Measurements from ENCODE around the gene CAPN10.

The CAPN10 gene

GRCh38 chr2:240635121-240635997 lies 48.8 kb downstream of the CAPN10 start:
- H3K4me3 ChIP-seq (ENCODE audit: control insufficient read depth in 1 of 7, extremely low read depth in 1 of 7, insufficient read depth in 4 of 7, low read depth in 2 of 7, low read length in 6 of 7), result no peak overlapping the region
- peaks cover 0 to 5% (median 0%) of the 10 kb centered on the region in 4 experiments for H3K36me3 ChIP-seq (ENCODE audit: control insufficient read depth in 4 of 4, insufficient read depth in 4 of 4, low read length in 3 of 4)
- 95% methylated on average over 6 of the region's 6 CpGs for WGBS (ENCODE audit: insufficient coverage)
- no peaks in the 10 kb centered on the region for H3K4me1 ChIP-seq (ENCODE audit: control extremely low read depth in 1 of 4, control insufficient read depth in 4 of 4, insufficient read depth in 4 of 4, low read length in 3 of 4)
- no peak for DNase-seq
- H3K27ac ChIP-seq (ENCODE audit: insufficient read depth in 1 of 2, low read depth in 1 of 2, low read length in 2 of 2, poor library complexity in 1 of 2, severe bottlenecking in 2 of 2), result no peak overlapping the region
- H3K9me3 ChIP-seq (ENCODE audit: control extremely low read depth in 1 of 5, control insufficient read depth in 4 of 5, insufficient read depth in 2 of 5, low read depth in 1 of 5, low read length in 4 of 5), result peaks cover 0 to 26% (median 8%) of the 10 kb centered on the region in 5 experiments
- ChIA-PET CTCF (no interaction called here), POLR2A (interaction anchor here (0.6 kb wide), 1 partner anchor 19 kb away, joined by 4 read pairs; no protein-coding TSS in a partner anchor)
- no peaks in the 10 kb centered on the region for H3K27me3 ChIP-seq (replicated peaks in 2 of 5; ENCODE audit: control insufficient read depth in 4 of 5, insufficient read depth in 5 of 5, low read length in 4 of 5)

GRCh38 chr2:240635998-240636547 lies 49.5 kb downstream of the CAPN10 start:
- 89% methylated on average over 2 of the region's 3 CpGs for WGBS (ENCODE audit: insufficient coverage)
- Histone ChIP-seq H3K36me3 (ENCODE audit: control insufficient read depth in 4 of 4, insufficient read depth in 4 of 4, low read length in 3 of 4) (peaks cover 0 to 3% (median 0%) of the 10 kb centered on the region in 4 experiments), H3K27ac (ENCODE audit: insufficient read depth in 1 of 2, low read depth in 1 of 2, low read length in 2 of 2, poor library complexity in 1 of 2, severe bottlenecking in 2 of 2) (no peak overlapping the region), H3K4me1 (ENCODE audit: control extremely low read depth in 1 of 4, control insufficient read depth in 4 of 4, insufficient read depth in 4 of 4, low read length in 3 of 4) (no peaks in the 10 kb centered on the region), H3K9me3 (ENCODE audit: control extremely low read depth in 1 of 5, control insufficient read depth in 4 of 5, insufficient read depth in 2 of 5, low read depth in 1 of 5, low read length in 4 of 5) (peaks cover 0 to 26% (median 8%) of the 10 kb centered on the region in 5 experiments), H3K4me3 (ENCODE audit: control insufficient read depth in 1 of 7, extremely low read depth in 1 of 7, insufficient read depth in 4 of 7, low read depth in 2 of 7, low read length in 6 of 7) (no peak overlapping the region), H3K27me3 (replicated peaks in 2 of 5; ENCODE audit: control insufficient read depth in 4 of 5, insufficient read depth in 5 of 5, low read length in 4 of 5) (no peaks in the 10 kb centered on the region)
- no peak for DNase-seq
- ChIA-PET CTCF (no interaction called here), POLR2A (interaction anchor here (0.6 kb wide), 1 partner anchor 20 kb away, joined by 4 read pairs; no protein-coding TSS in a partner anchor)

- WGBS (ENCODE audit: insufficient coverage), result 97% methylated on average over 8 of the region's 11 CpGs
- H3K4me1 ChIP-seq (ENCODE audit: control extremely low read depth in 1 of 4, control insufficient read depth in 4 of 4, insufficient read depth in 4 of 4, low read length in 3 of 4), result no peaks in the 10 kb centered on the region
- POLR2A ChIA-PET, result no interaction called here
- CTCF ChIA-PET, result no interaction called here
- H3K9me3 ChIP-seq (ENCODE audit: control extremely low read depth in 1 of 5, control insufficient read depth in 4 of 5, insufficient read depth in 2 of 5, low read depth in 1 of 5, low read length in 4 of 5), result peaks cover 0 to 26% (median 8%) of the 10 kb centered on the region in 5 experiments
- no peak overlapping the region for H3K4me3 ChIP-seq (ENCODE audit: control insufficient read depth in 1 of 7, extremely low read depth in 1 of 7, insufficient read depth in 4 of 7, low read depth in 2 of 7, low read length in 6 of 7)
- no peak for DNase-seq
- no peaks in the 10 kb centered on the region for H3K27me3 ChIP-seq (replicated peaks in 2 of 5; ENCODE audit: control insufficient read depth in 4 of 5, insufficient read depth in 5 of 5, low read length in 4 of 5)
- no peaks in the 10 kb centered on the region for H3K36me3 ChIP-seq (ENCODE audit: control insufficient read depth in 4 of 4, insufficient read depth in 4 of 4, low read length in 3 of 4)
- H3K27ac ChIP-seq (ENCODE audit: insufficient read depth in 1 of 2, low read depth in 1 of 2, low read length in 2 of 2, poor library complexity in 1 of 2, severe bottlenecking in 2 of 2), result no peak overlapping the region
Observed at GRCh38 chr2:240636563-240637115, 50.1 kb downstream of the CAPN10 start.

GRCh38 chr2:240637116-240637900 lies 50.8 kb downstream of the CAPN10 start:
- WGBS (ENCODE audit: insufficient coverage), result 86% methylated on average over 14 of the region's 17 CpGs
- Histone ChIP-seq H3K27ac (ENCODE audit: insufficient read depth in 1 of 2, low read depth in 1 of 2, low read length in 2 of 2, poor library complexity in 1 of 2, severe bottlenecking in 2 of 2) (no peak overlapping the region), H3K4me3 (ENCODE audit: control insufficient read depth in 1 of 7, extremely low read depth in 1 of 7, insufficient read depth in 4 of 7, low read depth in 2 of 7, low read length in 6 of 7) (no peak overlapping the region), H3K36me3 (ENCODE audit: control insufficient read depth in 4 of 4, insufficient read depth in 4 of 4, low read length in 3 of 4) (no peaks in the 10 kb centered on the region), H3K9me3 (ENCODE audit: control extremely low read depth in 1 of 5, control insufficient read depth in 4 of 5, insufficient read depth in 2 of 5, low read depth in 1 of 5, low read length in 4 of 5) (peaks cover 0 to 26% (median 8%) of the 10 kb centered on the region in 5 experiments), H3K4me1 (ENCODE audit: control extremely low read depth in 1 of 4, control insufficient read depth in 4 of 4, insufficient read depth in 4 of 4, low read length in 3 of 4) (no peaks in the 10 kb centered on the region), H3K27me3 (replicated peaks in 2 of 5; ENCODE audit: control insufficient read depth in 4 of 5, insufficient read depth in 5 of 5, low read length in 4 of 5) (no peaks in the 10 kb centered on the region)
- ChIA-PET POLR2A (no interaction called here), CTCF (no interaction called here)
- DNase-seq, result no peak

- no peaks in the 10 kb centered on the region for H3K27me3 ChIP-seq (replicated peaks in 2 of 5; ENCODE audit: control insufficient read depth in 4 of 5, insufficient read depth in 5 of 5, low read length in 4 of 5)
- H3K9me3 ChIP-seq (ENCODE audit: control extremely low read depth in 1 of 5, control insufficient read depth in 4 of 5, insufficient read depth in 2 of 5, low read depth in 1 of 5, low read length in 4 of 5), result peaks cover 0 to 20% (median 6%) of the 10 kb centered on the region in 5 experiments
- H3K4me1 ChIP-seq (ENCODE audit: control extremely low read depth in 1 of 4, control insufficient read depth in 4 of 4, insufficient read depth in 4 of 4, low read length in 3 of 4), result no peaks in the 10 kb centered on the region
- H3K4me3 ChIP-seq (ENCODE audit: control insufficient read depth in 1 of 7, extremely low read depth in 1 of 7, insufficient read depth in 4 of 7, low read depth in 2 of 7, low read length in 6 of 7), result no peak overlapping the region
- POLR2A ChIA-PET, result no interaction called here
- 93% methylated on average over 5 of the region's 8 CpGs for WGBS (ENCODE audit: insufficient coverage)
- CTCF ChIA-PET, result no interaction called here
- no peak overlapping the region for H3K27ac ChIP-seq (ENCODE audit: insufficient read depth in 1 of 2, low read depth in 1 of 2, low read length in 2 of 2, poor library complexity in 1 of 2, severe bottlenecking in 2 of 2)
- DNase-seq, result no peak
- H3K36me3 ChIP-seq (ENCODE audit: control insufficient read depth in 4 of 4, insufficient read depth in 4 of 4, low read length in 3 of 4), result no peaks in the 10 kb centered on the region
Observed at GRCh38 chr2:240637901-240638345, 51.4 kb downstream of the CAPN10 start.

GRCh38 chr2:240638512-240639160 lies 52.1 kb downstream of the CAPN10 start:
- peak overlapping the region in 1 of 7 experiments; percentile 1 for H3K4me3 ChIP-seq (ENCODE audit: control insufficient read depth in 1 of 7, extremely low read depth in 1 of 7, insufficient read depth in 4 of 7, low read depth in 2 of 7, low read length in 6 of 7)
- CTCF ChIA-PET, result no interaction called here
- H3K4me1 ChIP-seq (ENCODE audit: control extremely low read depth in 1 of 4, control insufficient read depth in 4 of 4, insufficient read depth in 4 of 4, low read length in 3 of 4), result no peaks in the 10 kb centered on the region
- H3K9me3 ChIP-seq (ENCODE audit: control extremely low read depth in 1 of 5, control insufficient read depth in 4 of 5, insufficient read depth in 2 of 5, low read depth in 1 of 5, low read length in 4 of 5), result peaks cover 0 to 17% (median 6%) of the 10 kb centered on the region in 5 experiments
- WGBS (ENCODE audit: insufficient coverage), result 85% methylated on average over 17 of the region's 18 CpGs
- H3K27me3 ChIP-seq (replicated peaks in 2 of 5; ENCODE audit: control insufficient read depth in 4 of 5, insufficient read depth in 5 of 5, low read length in 4 of 5), result no peaks in the 10 kb centered on the region
- DNase-seq, result no peak
- no peaks in the 10 kb centered on the region for H3K36me3 ChIP-seq (ENCODE audit: control insufficient read depth in 4 of 4, insufficient read depth in 4 of 4, low read length in 3 of 4)
- POLR2A ChIA-PET, result no interaction called here
- no peak overlapping the region for H3K27ac ChIP-seq (ENCODE audit: insufficient read depth in 1 of 2, low read depth in 1 of 2, low read length in 2 of 2, poor library complexity in 1 of 2, severe bottlenecking in 2 of 2)

All from common myeloid progenitor, CD34-positive (primary cell).